Measurements from ENCODE around the gene TTBK2. TPM values are rescaled to one million over a fixed set of nuclear protein-coding genes. Genes with fewer than 3 reads are reported as not detected.

TTBK2 gene
- total and polyA plus RNA-seq, 10 of the 15 experiments (the other 5 are each of a cell fraction or from before 2014, with no cell fraction given): 0.66 to 9.1 (median 3.7) TPM

- no peaks in the 10 kb centered on the region for H3K27me3 ChIP-seq (replicated peaks in 1 of 2; ENCODE audit: control insufficient read depth in 2 of 2, insufficient read depth in 2 of 2, low read length in 1 of 2)
- ATAC-seq (no peak), FAIRE-seq (no peak), DNase-seq (ENCODE audit: low read depth, low spot score) (no peak)
- TF ChIP-seq FOXM1 (IDR thresholded peaks at IDR 0.05; ENCODE audit: low read depth, low read length) (no peak), EZH2 (IDR thresholded peaks at IDR 0.05; ENCODE audit: borderline replicate concordance, control insufficient read depth, low read depth, low read length) (no peak), CREB1 (IDR thresholded peaks at IDR 0.05; ENCODE audit: low read depth) (no peak), E2F8 (IDR thresholded peaks at IDR 0.05; ENCODE audit: low read depth, partially characterized antibody) (no peak), CBX5 (IDR thresholded peaks at IDR 0.05; ENCODE audit: low read depth) (no peak), SKIL (IDR thresholded peaks at IDR 0.05; ENCODE audit: low read depth, poor library complexity, severe bottlenecking) (no peak), POLR2AphosphoS2 (IDR thresholded peaks at IDR 0.05; ENCODE audit: low read depth, low read length) (no peak), CREM (IDR thresholded peaks at IDR 0.05; ENCODE audit: low read depth) (no peak), NRF1 (conservative IDR thresholded peaks at IDR 0.05; ENCODE audit: low read depth, low read length) (no peak)
- H3K36me3 ChIP-seq (ENCODE audit: control insufficient read depth in 2 of 2, insufficient read depth in 2 of 2, low read length in 1 of 2): no peaks in the 10 kb centered on the region; a peak in 1 of 4 replicates
- in situ Hi-C loops (cut with MboI): no loop called here
- no peak overlapping the region for H3K27ac ChIP-seq (ENCODE audit: control insufficient read depth, insufficient read depth)
- H2AFZ ChIP-seq (ENCODE audit: control insufficient read depth, low read depth, low read length): no peak overlapping the region
- CTCF ChIA-PET: interaction anchor here (0.6 to 1.2 kb wide), 3 partner anchors 163 to 476 kb away, joined by 3 read pairs; no protein-coding TSS in a partner anchor
- WGBS (ENCODE audit: insufficient coverage, insufficient replicate concordance, low lambda C conversion rate, missing lambda C conversion rate): 100% methylated on average over 2 of the region's 2 CpGs
- RAD21 ChIA-PET (ENCODE audit: unreplicated experiment): interaction anchor here (1.0 kb wide), 2 partner anchors 216 to 515 kb away, joined by 3 read pairs; no protein-coding TSS in a partner anchor
- H3K9ac ChIP-seq (ENCODE audit: control insufficient read depth, insufficient read depth, low read length): no peak overlapping the region
- no peaks in the 10 kb centered on the region for H3K9me3 ChIP-seq (replicated peaks; ENCODE audit: control insufficient read depth, insufficient read depth, low read length)
- H3K4me3 ChIP-seq: no peak overlapping the region
- intact Hi-C loops (cut with micrococcal nuclease; ENCODE audit: unreplicated experiment): no loop called here
- H3K79me2 ChIP-seq (ENCODE audit: control insufficient read depth, insufficient read depth, low read length): no peaks in the 10 kb centered on the region
- H3K4me1 ChIP-seq (ENCODE audit: control insufficient read depth, insufficient read depth, low read length): no peaks in the 10 kb centered on the region
- POLR2A ChIA-PET: interaction anchor here (0.6 kb wide), 1 partner anchor 1061 kb away, joined by 3 read pairs; no protein-coding TSS in a partner anchor
- H3K4me2 ChIP-seq (ENCODE audit: control insufficient read depth, insufficient read depth): no peak overlapping the region
- SMC1A ChIA-PET (ENCODE audit: uncharacterized antibody, unreplicated experiment): no interaction called here
- no peaks in the 10 kb centered on the region for H4K20me1 ChIP-seq (ENCODE audit: control insufficient read depth, insufficient read depth)
- BruUV-seq (replicated peaks): no TSS peak
Measured at GRCh38 chr15:42710662-42711061, 209.9 kb downstream of the TTBK2 start.
